Fibroblast of villous mesenchyme (primary cell): ENCODE data around the gene PRKAR2B. TPM values are rescaled to one million over a fixed set of nuclear protein-coding genes. Genes with fewer than 3 reads are reported as not detected.

Experiments
- DNase-seq: peaks from one replicate; pipeline ENCODE4 v3.0.0-alpha.2; 2010; ENCODE audit warnings: low read depth
- H3K4me3 ChIP-seq: 2 replicates; pipeline ENCODE4 v1.5.1; 2011; ENCODE audit warnings: low read depth, mild to moderate bottlenecking, low read length
- total RNA-seq: library from RNA; depleted of rRNA; stranded (reverse); fragments of >200 nt; gene quantifications from 2 replicates; pipeline ENCODE4 v1.2.3, GENCODE V29; 2012
- TF ChIP-seq, protein P1 (sequence below): IDR thresholded peaks from 2 replicates; pipeline ENCODE4 v1.5.1; 2012; ENCODE audit warnings: low read depth, mild to moderate bottlenecking, low read length; ENCODE audit not compliant: insufficient read depth

Gene PRKAR2B
- total RNA-seq, 1 donor, result 3.9 TPM

DNA sequence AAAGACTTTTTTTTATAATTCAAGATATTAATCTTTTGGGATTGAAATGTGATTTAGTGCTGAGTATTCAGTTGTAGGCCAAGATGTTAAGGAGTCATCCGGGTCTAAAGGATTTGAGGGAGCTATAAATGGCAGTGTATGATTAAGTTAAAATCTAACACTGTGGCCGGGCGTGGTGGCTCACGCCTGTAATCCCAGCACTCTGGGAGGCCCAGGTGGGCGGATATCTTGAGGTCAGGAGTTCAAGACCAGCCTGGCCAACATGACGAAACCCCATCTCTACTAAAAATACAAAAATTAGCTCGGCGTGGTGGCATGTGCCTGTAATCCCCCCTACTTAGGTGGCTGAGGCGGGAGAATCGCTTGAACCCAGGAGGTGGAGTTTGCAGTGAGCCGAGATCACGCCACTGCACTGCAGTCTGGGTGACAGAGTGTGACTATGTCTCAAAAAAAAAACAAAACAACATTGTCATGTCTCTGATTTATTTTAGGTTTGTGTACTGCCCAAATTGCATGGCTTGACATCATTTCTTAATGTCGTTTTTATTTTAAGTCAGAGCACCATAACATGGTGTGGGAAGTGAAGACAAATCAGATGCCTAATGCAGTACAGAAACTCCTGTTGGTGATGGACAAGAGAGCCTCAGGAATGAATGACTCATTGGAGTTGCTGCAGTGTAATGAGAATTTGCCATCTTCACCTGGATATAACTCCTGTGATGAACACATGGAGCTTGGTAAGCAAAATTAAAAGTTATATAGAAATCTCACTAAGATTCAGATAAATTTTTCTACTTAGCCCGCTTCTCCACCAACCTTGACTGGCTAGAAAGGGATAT lies 135.0 kb downstream of the PRKAR2B start:
- no peak for DNase-seq
- TF ChIP-seq, protein P1, sequence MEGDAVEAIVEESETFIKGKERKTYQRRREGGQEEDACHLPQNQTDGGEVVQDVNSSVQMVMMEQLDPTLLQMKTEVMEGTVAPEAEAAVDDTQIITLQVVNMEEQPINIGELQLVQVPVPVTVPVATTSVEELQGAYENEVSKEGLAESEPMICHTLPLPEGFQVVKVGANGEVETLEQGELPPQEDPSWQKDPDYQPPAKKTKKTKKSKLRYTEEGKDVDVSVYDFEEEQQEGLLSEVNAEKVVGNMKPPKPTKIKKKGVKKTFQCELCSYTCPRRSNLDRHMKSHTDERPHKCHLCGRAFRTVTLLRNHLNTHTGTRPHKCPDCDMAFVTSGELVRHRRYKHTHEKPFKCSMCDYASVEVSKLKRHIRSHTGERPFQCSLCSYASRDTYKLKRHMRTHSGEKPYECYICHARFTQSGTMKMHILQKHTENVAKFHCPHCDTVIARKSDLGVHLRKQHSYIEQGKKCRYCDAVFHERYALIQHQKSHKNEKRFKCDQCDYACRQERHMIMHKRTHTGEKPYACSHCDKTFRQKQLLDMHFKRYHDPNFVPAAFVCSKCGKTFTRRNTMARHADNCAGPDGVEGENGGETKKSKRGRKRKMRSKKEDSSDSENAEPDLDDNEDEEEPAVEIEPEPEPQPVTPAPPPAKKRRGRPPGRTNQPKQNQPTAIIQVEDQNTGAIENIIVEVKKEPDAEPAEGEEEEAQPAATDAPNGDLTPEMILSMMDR, result no peak
- H3K4me3 ChIP-seq, result no peak overlapping the region

DNA sequence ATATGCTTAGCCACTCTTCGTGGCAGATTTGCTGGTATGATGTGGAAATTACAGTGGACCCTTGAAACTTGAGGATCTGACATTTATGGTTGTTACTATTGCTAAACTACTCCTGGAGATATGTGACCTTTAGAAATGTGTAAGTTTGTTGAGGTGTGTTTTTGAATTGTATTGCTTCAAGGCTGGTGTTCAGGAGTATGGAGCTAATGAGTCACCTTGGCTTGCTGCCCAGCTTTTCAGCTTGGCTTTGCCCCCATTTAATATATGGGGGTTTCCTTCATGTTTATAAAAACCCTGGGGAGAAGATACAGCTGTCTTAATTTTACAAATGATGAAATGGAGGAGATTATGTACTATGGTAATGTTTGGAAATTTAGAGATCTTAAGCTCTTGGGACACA lies 135.9 kb downstream of the PRKAR2B start:
- TF ChIP-seq, protein P1, result no peak
- H3K4me3 ChIP-seq, result no peak overlapping the region
- DNase-seq, result peak; percentile 91

DNA sequence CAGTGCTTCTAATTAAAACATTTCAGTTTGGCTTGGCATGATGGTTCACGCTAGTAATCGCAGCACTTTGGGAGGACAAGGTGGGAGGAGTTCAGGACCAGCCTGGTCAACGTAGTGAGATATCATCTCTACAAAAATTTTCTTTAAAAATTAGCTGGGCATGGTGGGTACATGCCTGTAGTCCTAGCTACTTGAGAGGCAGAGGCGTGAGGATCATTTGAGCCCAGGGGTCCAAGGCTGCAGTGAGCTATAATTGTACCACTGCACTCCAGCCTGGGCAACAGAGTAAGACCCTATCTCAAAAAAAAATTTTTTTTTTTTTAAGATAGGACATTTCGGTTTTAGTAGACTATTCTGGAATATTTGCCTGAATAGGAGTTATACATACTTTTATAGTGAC lies 136.7 kb downstream of the PRKAR2B start:
- DNase-seq, result no peak
- H3K4me3 ChIP-seq, result no peak overlapping the region
- TF ChIP-seq, protein P1, result no peak

DNA sequence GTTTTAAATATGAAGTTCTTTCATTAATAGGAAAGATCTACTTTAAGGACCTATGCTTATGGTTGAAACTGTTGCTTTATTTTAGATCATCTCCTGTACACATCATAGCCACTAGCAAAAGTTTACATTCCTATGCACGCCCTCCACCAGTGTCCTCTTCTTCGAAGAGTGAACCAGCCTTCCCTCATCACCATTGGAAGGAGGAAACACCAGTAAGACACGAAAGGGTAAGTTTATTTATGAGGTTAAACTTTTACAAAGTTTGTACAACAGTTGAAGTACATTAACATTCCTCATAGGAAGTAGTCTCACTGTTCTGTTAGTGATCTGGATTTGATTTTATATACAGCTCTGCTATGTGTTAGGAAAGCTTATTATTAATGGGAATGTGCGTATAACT lies 141.2 kb downstream of the PRKAR2B start:
- TF ChIP-seq, protein P1, result no peak
- no peak overlapping the region for H3K4me3 ChIP-seq
- peak; percentile 16 for DNase-seq

DNA sequence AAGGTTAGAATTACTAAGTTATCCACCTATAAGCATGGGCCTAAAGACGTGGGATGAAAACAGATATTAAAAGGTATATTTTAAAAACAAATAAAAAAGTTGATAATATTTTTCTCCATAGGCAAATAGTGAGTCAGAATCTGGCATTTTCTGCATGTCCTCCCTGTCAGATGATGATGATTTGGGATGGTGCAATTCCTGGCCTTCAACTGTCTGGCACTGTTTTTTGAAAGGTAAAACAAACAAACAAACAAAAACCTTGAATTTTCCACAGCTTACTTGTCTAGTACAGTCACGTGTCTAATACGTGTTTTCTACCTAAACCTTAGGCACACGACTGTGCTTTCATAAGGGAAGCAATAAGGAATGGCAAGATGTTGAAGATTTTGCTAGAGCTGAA lies 141.7 kb downstream of the PRKAR2B start:
- TF ChIP-seq, protein P1, result no peak
- no peak overlapping the region for H3K4me3 ChIP-seq
- DNase-seq, result no peak

DNA sequence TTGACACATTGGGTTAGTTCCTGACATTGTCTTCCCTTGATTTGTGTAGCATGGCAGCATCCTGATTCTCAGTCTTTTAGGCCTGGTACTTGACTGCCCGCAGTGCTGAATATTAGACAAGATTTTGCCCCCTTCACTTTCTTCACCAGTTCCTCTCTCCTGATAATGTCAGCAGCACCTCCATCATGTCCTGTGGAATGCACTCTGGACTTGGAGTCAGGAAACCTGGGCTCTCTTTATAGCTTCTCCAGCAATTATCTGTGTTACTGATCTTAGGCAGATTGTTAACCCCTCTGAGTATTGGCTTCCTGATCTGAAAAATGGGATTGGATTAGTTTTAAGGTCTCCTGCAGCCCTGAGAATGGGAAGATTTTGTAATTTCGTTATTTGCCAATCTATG lies 143.3 kb downstream of the PRKAR2B start:
- no peak for DNase-seq
- no peak overlapping the region for H3K4me3 ChIP-seq
- TF ChIP-seq, protein P1, result no peak
